HG03280 (cell line): ENCODE results near the gene PRPF4.
A peak's percentile ranks its signal among the peaks of the same experiment; 100 is the strongest.

ENCODE experiments used
- ATAC-seq: cut with Tn5 transposase; IDR thresholded peaks from one replicate; pipeline ENCODE4 v1.9.1; 2021; ENCODE audit warnings: mild to moderate bottlenecking, moderate library complexity; ENCODE audit not compliant: unreplicated experiment

The PRPF4 gene

GRCh38 chr9:113310538-113310937 is 35.1 kb downstream of the PRPF4 start:
- no peak for ATAC-seq

GRCh38 chr9:113311961-113312360 is 36.5 kb downstream of the PRPF4 start:
- ATAC-seq = no peak

GRCh38 chr9:113313261-113313660 is 37.8 kb downstream of the PRPF4 start:
- no peak for ATAC-seq

- ATAC-seq = no peak
Observed at GRCh38 chr9:113315231-113315630, 39.8 kb downstream of the PRPF4 start.

- ATAC-seq = no peak
Observed at GRCh38 chr9:113316030-113316429, 40.6 kb downstream of the PRPF4 start.

- ATAC-seq = no peak
Observed at GRCh38 chr9:113317777-113318176, 42.3 kb downstream of the PRPF4 start.

GRCh38 chr9:113319054-113319453 is 43.6 kb downstream of the PRPF4 start:
- ATAC-seq = no peak

GRCh38 chr9:113320051-113320450 is 44.6 kb downstream of the PRPF4 start:
- ATAC-seq = no peak

- no peak for ATAC-seq
Observed at GRCh38 chr9:113322671-113323070, 47.2 kb downstream of the PRPF4 start.

GRCh38 chr9:113326230-113326629 is 50.8 kb downstream of the PRPF4 start:
- no peak for ATAC-seq

- ATAC-seq = no peak
Observed at GRCh38 chr9:113328045-113328782, 52.8 kb downstream of the PRPF4 start.

- no peak for ATAC-seq
Observed at GRCh38 chr9:113331780-113332179, 56.3 kb downstream of the PRPF4 start.

- no peak for ATAC-seq
Observed at GRCh38 chr9:113337714-113338113, 62.3 kb downstream of the PRPF4 start.

- ATAC-seq = peak; percentile 98
Observed at GRCh38 chr9:113340011-113340699, 64.7 kb downstream of the PRPF4 start, which contains the start of gene WDR31. Gene WDR31 (minus strand): TSS chr9:113340275. CDS start chr9:113332022, 8,253 bp downstream.

GRCh38 chr9:113341712-113342410 is 66.4 kb downstream of the PRPF4 start:
- no peak for ATAC-seq
